ENCODE results near the gene ERP44.
"Not testable (repeated sequence)": the region's sequence is repeated elsewhere in the genome, so short reads cannot be mapped to it uniquely, and the experiment has no call there.

ERP44 gene

DNA sequence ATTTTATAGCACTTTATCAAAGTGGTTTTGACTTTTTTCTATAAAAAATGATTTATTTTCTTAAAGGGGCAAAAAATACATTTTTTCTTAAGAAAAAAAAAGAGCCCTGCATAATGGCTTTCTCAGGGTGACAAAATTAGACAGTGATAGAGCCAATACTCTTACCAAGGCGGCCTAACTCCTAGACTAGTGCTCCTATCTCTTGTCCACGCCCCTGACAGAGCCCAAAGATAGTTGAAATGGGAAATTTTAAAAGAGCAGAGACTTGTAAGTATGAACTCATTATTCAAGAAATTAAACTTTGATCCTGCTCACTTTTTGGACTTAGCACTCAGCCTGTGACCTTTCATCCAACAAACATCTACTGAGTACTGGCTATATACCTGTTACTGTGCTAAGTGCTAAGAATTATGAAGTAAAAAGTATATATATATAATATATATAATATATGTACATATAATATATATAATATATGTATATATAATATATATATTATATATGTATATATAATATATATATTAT, 1.4 kb upstream of the ERP44 start:
- DNase-seq (ENCODE audit: low spot score), result no peak

DNA sequence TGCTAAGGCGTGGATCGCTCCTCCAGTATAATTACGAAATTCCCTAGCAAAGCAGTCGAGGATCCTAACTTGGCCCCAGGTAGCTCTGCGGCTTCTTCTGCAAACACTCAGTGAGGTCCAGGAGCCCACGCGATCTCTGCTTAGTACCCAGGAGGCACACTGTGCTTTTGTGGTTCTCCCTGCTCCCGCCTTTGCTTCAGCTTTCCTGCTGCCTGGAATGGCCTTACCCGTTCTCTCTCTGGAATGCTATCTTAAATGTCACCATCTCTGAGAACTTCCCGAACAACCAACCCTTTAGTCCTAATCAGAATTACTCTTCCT, 882 bp upstream of the ERP44 start:
- DNase-seq (ENCODE audit: low spot score), result no peak

DNA sequence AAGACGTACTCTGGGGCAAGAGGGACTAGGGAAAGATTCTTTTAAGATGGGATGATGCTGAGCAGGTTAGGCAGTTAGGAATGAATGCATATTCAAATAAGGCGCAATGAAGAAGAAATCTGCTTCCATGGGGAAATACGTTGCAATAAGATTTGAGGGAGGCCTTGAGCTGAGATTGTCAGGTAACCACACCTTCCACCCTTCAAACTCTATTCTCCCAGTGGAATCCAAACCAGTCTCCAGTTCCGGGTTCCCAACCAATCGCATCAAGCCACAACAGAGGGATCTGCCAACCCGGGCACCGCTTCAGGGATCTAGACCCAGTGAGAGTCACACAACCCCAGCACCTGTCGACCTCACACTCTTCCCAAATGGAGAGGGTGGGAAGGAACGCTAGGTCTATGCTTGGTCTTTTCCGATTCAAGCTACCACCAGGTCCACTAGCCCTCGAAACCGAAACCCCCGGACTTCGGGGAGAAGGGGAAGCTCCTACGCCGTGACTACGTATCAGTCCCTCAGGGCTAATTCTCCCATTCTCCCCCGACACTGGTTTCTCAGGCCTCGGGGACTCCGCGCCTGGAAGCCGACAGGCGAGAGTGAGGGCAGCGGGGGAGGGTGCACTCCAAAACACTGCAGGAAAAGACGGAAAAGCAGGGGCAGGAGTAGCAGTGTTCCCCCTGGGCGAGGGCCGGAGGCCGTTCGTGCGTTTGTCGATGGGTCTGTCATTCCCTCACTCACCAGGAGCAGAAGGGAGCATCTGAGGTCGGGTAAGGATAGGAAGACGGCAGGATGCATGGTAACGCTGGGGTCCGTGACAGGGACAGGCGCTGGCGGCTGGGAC, 534 bp downstream of the ERP44 start:
- DNase-seq (ENCODE audit: low spot score), result no peak

DNA sequence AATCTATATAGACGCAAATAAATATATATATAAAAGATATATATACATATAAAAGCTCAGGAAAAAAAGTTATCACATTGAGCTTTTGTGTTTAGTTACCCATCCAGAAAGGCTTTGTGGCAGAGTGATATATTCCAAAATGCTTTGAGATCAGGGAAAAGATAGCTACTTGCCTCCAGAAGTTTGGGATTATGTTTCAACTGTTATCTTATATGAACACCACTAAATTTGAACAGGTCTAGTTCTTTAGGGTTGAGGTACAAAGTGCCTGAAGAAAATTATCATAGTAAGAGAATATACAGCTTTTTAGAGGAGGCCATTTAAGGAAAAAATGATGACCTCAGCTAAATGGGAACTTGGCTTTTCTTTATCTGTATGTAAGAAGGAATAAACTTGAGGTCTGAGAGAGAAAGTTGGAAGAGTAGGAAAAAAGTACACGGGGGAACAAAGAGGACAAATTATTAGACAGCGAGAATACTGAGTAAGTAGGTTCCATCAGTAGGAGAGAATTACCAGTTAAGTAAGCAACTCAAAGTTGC, 2.4 kb downstream of the ERP44 start:
- DNase-seq (ENCODE audit: low spot score), result no peak

DNA sequence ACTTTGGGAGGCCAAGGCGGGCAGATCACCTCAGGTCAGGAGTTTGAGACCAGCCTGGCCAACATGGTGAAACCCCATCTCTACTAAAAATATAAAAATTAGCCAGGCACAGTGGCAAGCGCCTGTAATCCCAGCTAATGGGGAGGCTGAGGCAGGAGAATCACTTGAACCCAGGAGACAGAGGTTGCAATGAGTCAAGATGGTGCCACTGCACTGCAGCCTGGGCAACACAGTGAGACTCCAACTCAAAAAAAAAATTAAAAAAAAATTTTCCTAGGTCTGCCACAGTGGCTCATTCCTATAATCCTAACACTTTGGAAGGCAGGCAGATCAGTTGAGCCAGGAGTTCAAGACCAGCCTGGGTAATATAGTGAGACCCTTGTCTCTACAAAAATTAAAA, 4.4 kb downstream of the ERP44 start:
- DNase-seq (ENCODE audit: low spot score), result not testable (repeated sequence)

DNA sequence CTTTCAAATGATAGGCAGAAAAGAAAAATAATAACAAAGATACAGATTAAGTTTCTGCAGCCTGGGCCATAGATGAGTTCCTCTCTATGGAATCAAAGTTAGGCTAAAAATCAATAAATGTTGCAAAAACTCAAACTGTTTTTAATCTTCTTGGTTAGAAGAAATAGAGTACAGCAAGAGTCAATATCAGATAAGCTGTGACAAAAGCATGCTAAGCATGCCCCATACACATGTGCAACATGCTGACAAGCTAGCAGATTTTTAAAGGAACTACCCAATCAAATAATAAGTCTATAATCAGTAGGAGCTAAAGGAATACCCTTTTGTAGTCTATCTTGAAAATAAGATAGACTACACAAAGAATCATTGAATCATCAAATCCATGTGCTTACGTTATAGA, 6.7 kb downstream of the ERP44 start:
- DNase-seq (ENCODE audit: low spot score), result no peak

DNA sequence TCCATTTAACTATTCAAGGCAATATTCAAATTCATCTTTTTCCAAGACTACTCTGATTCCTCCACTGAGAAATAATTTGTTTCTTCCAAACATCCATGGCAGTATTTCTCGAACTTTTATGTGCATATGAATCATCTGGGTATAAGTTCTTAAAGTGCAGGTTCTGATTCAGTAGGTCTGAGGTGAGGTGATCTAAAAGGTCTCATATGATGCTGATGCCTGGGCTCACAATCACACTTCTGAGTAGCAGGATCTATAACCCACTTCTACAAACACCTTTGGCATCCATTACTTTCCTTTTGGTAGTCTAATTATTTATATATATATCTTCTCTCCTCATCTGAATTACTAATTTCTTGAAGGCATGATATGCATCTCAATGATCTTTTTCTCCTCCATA, 7.2 kb downstream of the ERP44 start:
- DNase-seq (ENCODE audit: low spot score), result no peak

DNA sequence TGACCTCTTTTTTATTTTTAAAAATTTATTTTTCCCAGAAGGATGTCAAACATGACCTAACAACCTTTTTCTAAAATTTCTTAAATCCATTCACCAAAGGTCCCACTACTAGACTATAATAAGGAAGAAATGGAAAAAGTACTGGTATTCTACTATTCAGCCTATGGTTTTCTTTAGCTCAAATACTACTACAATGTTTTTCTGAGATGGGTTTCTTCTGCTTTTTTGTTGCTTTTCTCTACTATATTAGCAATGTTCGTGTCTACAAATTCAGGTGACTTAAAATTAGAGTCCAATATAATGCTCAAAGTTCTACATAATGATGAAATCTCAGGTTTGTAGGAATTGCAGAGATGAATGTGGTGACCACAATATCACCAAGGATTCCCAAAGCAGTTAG, 7.9 kb downstream of the ERP44 start:
- no peak for DNase-seq (ENCODE audit: low spot score)

DNA sequence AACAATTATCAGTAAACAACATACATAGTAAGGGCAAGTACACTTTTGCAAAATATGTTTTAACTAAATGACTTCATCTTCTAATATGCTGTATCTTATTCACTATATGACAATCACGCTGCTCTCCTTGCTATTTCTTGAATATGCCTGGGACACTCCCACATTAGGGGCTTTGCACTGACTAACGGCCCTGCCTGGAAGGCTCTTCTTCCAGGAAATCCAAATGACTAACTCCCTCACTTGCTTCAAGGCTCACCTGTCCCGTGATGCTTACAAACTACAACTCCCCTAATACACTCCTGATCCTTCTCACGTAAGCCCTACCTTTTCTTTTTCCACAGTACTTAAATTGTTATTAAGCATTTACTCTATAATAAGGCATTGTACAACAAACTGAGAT, 10.6 kb downstream of the ERP44 start:
- no peak for DNase-seq (ENCODE audit: low spot score)

DNA sequence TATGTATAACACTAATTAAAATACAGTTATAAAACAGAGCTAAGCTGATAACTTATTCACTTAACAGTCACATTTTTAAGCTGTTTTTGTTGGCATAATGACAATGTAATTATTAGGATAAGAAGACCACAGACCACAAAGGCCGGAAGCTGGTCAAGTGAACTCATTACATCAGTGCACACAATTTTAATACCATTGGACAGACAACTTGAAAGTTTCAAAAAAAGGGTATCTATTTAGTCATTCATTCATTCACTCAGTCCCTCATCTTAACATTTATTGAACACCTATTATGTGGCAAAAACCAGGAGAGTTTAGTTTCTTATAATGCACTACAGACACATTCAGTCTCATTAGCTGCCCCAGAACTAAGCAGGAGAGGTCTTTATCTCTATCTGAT, 11.6 kb downstream of the ERP44 start:
- no peak for DNase-seq (ENCODE audit: low spot score)

DNA sequence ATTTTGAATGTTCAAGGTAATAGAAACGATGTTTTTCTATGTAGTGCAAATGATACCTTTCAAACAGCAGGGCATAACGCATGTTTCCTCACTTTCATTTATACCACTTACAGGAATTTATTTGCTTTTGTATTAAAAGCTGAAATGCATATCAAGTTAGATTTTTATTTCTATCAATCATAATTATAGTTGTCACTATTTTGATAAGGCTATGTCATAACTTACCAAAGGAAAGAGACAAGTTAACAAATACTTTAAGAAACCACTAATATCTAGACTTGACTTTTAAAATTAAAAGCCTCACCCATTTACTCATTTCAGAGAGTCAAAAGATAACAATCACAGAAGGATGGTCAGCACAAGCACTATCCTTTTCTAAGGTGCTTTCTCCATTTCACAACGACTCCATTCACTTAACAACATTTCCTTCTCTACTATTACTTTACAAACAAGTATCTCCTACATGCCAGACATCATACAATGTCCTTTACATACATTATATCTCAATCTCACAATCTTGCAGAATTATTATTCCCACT, 12.6 kb downstream of the ERP44 start:
- DNase-seq (ENCODE audit: low spot score), result no peak

DNA sequence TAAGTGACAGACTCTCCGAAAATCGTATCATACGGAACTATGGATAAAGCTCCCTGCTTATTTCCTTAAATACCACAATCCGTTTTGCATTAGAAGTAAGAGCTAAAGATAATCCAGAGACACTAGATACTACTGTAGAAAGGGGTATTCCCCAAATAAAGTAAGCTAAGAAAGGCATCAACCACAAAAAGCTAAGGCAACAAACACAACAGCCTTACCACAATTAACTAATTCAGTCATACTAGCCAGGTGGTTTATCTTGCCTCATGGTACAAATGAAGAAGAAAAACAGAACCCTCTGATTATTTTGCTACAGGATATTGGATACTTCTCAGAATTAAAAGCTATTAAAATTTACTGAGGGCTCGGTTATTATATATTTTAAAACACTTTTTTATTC, 14.1 kb downstream of the ERP44 start:
- DNase-seq (ENCODE audit: low spot score), result no peak

DNA sequence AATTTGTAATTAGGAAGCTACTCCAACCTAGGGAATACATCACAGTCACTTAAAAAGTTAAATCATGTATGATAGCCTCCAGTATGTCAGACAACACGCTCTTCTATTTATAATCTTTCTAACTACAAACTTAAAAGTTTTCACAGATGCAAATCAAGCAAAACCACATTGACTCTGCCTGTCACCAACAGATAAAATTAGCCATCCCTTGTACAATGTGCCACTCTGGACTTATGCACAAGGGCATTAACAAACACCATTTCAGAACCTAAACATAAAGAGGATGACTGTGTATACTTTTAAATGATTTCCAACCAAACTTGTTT, 14.7 kb downstream of the ERP44 start:
- DNase-seq (ENCODE audit: low spot score), result no peak

DNA sequence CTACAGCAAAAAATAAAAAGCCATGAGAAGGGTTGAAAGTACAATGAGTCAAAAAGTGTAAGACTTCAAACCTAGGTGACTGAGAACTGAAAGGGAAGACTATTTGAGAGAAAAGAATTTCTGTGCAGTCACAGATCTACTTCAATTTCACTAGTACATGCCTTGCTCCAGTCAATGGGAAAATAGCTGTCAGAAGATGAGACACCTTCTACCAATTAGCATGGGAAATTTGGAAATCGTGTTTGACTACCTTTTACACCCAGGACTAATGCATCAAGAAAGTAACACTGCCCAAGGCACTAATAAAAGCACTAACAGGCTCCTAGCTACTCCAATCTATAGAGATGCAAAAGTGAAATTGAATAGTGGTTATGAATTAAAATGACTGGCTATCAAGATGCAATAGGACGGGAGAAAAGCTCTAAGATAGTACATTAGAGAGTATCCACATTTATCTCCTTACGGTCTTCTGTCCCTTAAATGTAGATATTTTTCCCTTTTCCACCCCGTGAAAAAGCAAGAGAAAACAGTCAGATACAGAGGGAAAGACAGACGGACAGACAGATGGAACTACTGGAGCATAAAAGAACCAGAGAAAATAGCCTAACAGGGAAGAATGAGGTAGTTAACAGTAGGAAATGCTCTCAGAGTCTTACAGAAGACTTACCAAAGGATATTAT, 15.2 kb downstream of the ERP44 start:
- no peak for DNase-seq (ENCODE audit: low spot score)

DNA sequence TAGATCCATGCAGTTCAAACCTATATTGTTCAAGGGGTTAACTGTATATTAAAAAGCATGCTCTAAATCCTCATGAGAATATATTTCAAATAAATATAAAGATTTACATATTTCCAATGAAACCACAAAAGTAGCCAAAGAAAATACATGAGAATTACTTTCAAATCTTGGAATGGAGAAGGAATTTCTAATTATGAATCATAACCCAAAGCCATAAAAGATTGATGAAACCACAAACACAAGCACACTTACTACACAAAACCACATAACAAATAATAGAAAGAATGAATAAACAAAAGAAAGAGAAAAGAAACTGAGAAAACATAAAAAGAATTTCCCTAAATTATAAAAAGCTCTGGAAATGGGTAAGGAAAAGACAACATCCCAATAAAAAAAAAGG, 16.0 kb downstream of the ERP44 start:
- DNase-seq (ENCODE audit: low spot score), result no peak

DNA sequence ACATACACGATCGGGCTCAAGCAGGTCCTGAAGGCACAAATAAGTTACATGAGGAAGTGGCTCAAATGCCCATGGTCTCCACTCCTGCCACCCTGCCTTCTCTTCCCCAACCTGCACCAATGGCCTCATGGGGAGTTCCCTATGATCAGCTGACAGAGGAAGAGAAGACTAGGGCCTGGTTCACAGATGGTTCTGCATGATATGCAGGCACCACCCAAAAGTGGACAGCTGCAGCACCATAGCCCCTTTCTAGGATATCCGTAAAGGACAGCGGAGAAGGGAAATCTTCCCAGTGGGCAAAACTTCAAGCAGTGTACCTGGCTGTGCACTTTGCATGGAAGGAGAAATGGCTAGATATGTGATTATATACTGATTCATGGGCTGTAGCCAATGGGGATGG, 22.5 kb downstream of the ERP44 start:
- DNase-seq (ENCODE audit: low spot score), result not testable (repeated sequence)

DNA sequence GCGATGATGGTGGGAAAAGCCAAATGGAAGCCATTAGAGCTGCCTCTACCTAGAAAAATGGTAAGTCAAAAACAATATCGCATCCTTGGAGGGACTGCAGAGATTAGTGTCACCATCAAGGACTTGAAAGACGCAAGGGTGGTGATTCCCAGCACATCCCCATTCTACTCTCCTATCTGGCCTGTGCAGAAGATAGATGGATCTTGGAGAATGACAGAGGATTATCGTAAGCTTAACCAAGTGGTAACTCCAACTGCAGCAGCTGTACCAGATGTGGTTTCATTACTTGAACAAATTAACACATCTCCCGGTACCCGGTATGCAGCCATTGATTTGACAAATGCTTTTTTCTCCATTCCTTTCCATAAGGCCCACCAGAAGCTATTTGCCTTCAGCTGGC, 23.8 kb downstream of the ERP44 start:
- DNase-seq (ENCODE audit: low spot score), result no peak

DNA sequence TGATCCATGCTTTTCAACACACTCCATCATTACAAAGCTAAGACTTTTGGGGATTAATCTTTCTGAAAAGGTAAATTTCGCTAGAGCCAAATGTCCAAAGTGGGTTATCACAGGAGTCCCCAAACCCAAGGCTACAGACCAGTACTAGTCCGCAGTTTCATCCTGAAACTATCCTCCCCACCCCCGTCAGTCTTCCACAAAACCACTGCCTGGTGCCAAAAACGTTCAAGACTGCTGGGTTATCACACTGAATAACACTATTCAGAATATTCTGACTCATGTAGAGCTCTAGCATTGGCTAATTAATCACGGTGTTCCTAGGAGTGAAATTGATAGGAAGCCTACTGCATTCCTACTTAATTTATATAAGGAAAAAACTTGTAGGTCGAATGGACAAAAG, 24.7 kb downstream of the ERP44 start:
- DNase-seq (ENCODE audit: low spot score), result no peak

DNA sequence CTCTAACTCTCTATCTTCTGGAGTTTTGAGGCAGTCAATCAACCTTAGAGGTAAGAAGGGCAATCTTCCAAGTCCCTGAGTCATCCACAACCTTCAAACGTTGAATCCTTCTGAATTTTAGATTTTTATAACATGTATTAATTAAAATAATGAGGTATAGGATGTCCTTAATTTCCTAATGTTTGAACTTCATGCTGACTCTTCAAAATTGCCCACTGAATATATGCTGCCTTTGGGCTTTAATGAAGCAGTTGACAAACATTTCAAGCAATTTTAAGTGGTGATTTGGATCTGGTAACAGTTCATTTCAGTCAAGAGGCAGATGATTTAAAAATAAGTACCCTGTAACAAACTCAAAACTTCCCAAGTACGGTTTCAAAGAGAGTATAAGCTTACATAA, 26.0 kb downstream of the ERP44 start:
- no peak for DNase-seq (ENCODE audit: low spot score)

DNA sequence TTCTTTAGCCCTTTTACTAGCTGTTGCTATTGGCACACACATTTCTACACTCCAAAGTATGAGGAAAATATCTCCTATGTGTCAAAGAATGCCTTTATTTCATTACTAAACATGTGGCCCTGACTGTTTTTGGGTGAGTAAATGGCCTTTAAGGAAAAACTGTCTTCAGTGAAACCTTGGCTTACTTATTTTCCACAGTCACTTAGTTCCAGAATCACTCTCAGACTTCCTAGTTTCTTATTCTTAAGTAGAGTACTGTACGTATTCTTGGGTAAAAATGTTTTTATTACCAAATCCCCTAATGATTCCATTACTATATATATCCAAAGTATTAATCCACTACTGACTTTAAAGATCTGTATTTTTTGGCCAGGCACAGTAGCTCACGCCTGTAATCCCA, 27.5 kb downstream of the ERP44 start:
- no peak for DNase-seq (ENCODE audit: low spot score)

DNA sequence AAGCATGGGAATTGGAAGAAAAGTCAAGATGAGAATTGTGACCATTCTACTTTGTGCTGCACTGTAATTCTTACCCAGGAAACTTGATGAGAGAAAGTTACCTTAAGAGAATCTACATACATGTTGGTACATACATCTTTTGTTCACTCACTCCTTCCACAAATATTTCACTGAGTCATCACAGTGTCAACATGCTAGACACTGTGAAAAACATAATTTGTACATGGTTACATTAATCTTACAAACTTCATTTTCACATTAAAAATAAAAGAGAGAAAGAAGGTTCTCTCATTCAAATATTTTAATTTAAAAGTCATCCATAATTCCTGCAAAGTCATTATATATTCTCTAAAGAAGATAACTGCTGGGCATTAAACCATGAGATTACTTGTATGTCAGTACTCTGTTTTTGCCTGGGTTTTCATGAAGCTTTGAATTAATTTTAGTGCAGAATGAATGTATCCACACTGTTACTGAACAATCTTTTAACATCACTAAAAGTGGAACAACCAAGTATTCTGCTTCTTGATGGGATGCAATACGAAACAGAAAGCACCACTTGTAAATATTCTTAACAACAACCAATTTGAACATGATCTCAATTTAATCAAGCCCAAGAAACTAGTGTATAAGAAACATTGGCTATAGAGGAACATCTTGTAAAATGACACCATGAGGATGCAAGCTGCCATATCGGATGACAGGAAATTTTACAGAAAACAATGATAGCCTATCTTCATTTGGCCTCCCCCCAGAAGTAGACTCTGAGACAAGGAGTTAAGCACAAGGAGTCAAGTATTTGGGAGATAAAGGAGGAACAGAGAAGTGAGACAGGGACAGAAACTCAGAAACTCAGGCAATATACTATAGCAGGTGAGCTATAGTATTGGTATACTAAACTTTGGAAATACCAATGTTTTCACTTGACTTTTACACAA, 28.4 kb downstream of the ERP44 start:
- no peak for DNase-seq (ENCODE audit: low spot score)

DNA sequence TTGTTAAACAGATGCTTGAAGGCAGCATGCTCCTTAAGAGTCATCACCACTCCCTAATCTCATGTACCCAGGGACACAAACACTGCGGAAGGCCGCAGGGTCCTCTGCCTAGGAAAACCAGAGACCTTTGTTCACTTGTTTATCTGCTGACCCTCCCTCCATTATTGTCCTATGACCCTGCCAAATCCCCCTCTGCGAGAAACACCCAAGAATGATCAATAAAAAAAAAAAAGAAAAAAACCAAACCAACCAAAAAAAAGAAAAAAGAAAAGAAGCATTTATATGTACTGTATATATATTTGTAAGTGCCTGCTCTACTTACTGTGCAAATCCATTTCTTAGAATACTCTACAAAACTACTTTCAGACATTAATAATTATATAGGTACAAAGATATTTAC, 29.7 kb downstream of the ERP44 start:
- DNase-seq (ENCODE audit: low spot score), result not testable (repeated sequence)
